GM19238 (cell line): ENCODE results near the gene ZBTB22.
A peak's percentile ranks its signal among the peaks of the same experiment; 100 is the strongest.
"Not testable (repeated sequence)": the region's sequence is repeated elsewhere in the genome, so short reads cannot be mapped to it uniquely, and the experiment has no call there.

Source experiments
- DNase-seq: peaks from one replicate; pipeline ENCODE4 v3.0.0; 2011; ENCODE audit warnings: low spot score; ENCODE audit not compliant: insufficient read length

The ZBTB22 gene

GRCh38 chr6:33317669-33318425 lies at the start of gene ZBTB22:
TSS of gene ZBTB22 (minus strand) at chr6:33317744. CDS start at chr6:33316916, 828 bp downstream.
- peak; percentile 75 for DNase-seq

GRCh38 chr6:33367009-33367714 lies 49.6 kb upstream of the ZBTB22 start:
- no peak for DNase-seq

GRCh38 chr6:33365206-33365971 lies 47.8 kb upstream of the ZBTB22 start:
- DNase-seq = not testable (repeated sequence)

GRCh38 chr6:33364475-33365205 lies 47.1 kb upstream of the ZBTB22 start:
- not testable (repeated sequence) for DNase-seq

- DNase-seq = not testable (repeated sequence)
Measured at GRCh38 chr6:33363486-33363885, 45.9 kb upstream of the ZBTB22 start.

GRCh38 chr6:33359331-33359730 lies 41.8 kb upstream of the ZBTB22 start:
- no peak for DNase-seq

GRCh38 chr6:33357160-33357871 lies 39.8 kb upstream of the ZBTB22 start:
- DNase-seq = not testable (repeated sequence)

- no peak for DNase-seq
Measured at GRCh38 chr6:33356295-33356694, 38.8 kb upstream of the ZBTB22 start.

GRCh38 chr6:33355860-33356259 lies 38.3 kb upstream of the ZBTB22 start:
- not testable (repeated sequence) for DNase-seq

- no peak for DNase-seq
Measured at GRCh38 chr6:33347816-33348215, 30.3 kb upstream of the ZBTB22 start.

GRCh38 chr6:33346972-33347371 lies 29.4 kb upstream of the ZBTB22 start:
- DNase-seq = not testable (repeated sequence)

GRCh38 chr6:33344701-33345697 lies 27.5 kb upstream of the ZBTB22 start:
- DNase-seq = peak; percentile 63

GRCh38 chr6:33343953-33344611 lies 26.5 kb upstream of the ZBTB22 start:
- DNase-seq = no peak

GRCh38 chr6:33343606-33343952 lies 26.0 kb upstream of the ZBTB22 start:
- DNase-seq = not testable (repeated sequence)

GRCh38 chr6:33339193-33339592 lies 21.6 kb upstream of the ZBTB22 start:
- no peak for DNase-seq

GRCh38 chr6:33336495-33336894 lies 19.0 kb upstream of the ZBTB22 start:
- no peak for DNase-seq

- DNase-seq = no peak
Measured at GRCh38 chr6:33335916-33336315, 18.4 kb upstream of the ZBTB22 start.

GRCh38 chr6:33333666-33334065 lies 16.1 kb upstream of the ZBTB22 start:
- no peak for DNase-seq

- no peak for DNase-seq
Measured at GRCh38 chr6:33330736-33331135, 13.2 kb upstream of the ZBTB22 start.
